ENCODE data around the gene THOP1. TPM values are rescaled to one million over a fixed set of nuclear protein-coding genes. Genes with fewer than 3 reads are reported as not detected.

The THOP1 gene
- total and polyA plus RNA-seq, 4 donors = 23.8 to 71.9 (median 64.6) TPM

- H3K4me3 ChIP-seq = no peak overlapping the region
- DNase-seq (no peak), ATAC-seq (ENCODE audit: insufficient read depth, low FRiP score) (no peak)
- H3K27ac ChIP-seq (ENCODE audit: low read depth in 1 of 2, low read length in 1 of 2) = no peak overlapping the region
- H3K27me3 ChIP-seq (ENCODE audit: control insufficient read depth in 3 of 3, insufficient read depth in 3 of 3, low read length in 2 of 3) = no peaks in the 10 kb centered on the region
- peaks cover 6 to 58% (median 18%) of the 10 kb centered on the region in 4 donors for H3K36me3 ChIP-seq (ENCODE audit: control insufficient read depth in 4 of 4, insufficient read depth in 4 of 4, low read length in 4 of 4)
- no peak for TF ChIP-seq CTCF (IDR thresholded peaks at IDR 0.05; ENCODE audit: control extremely low read depth, extremely low read depth)
- H3K9me3 ChIP-seq (ENCODE audit: control insufficient read depth in 4 of 4, insufficient read depth in 3 of 4, low read length in 3 of 4) = peaks cover 0 to 5% (median 0%) of the 10 kb centered on the region in 4 donors
- no peaks in the 10 kb centered on the region for H3K4me1 ChIP-seq (ENCODE audit: control insufficient read depth in 5 of 5, insufficient read depth in 5 of 5, low read length in 5 of 5)
- WGBS, 2 donors = 97 to 98% methylated on average over 17 of the region's 17 CpGs
- H3K9ac ChIP-seq (ENCODE audit: insufficient read depth in 1 of 2, low read length in 2 of 2) = no peak overlapping the region
Measured at GRCh38 chr19:2802826-2803225, 17.5 kb downstream of the THOP1 start.

GRCh38 chr19:2803486-2804155 lies 18.3 kb downstream of the THOP1 start:
- no peak overlapping the region for H3K4me3 ChIP-seq
- H3K4me1 ChIP-seq (ENCODE audit: control insufficient read depth in 5 of 5, insufficient read depth in 5 of 5, low read length in 5 of 5) = no peaks in the 10 kb centered on the region
- H3K27ac ChIP-seq (ENCODE audit: low read depth in 1 of 2, low read length in 1 of 2) = no peak overlapping the region
- DNase-seq (no peak), ATAC-seq (ENCODE audit: insufficient read depth, low FRiP score) (no peak)
- H3K9me3 ChIP-seq (ENCODE audit: control insufficient read depth in 4 of 4, insufficient read depth in 3 of 4, low read length in 3 of 4) = peaks cover 0 to 5% (median 0%) of the 10 kb centered on the region in 4 donors
- WGBS, 2 donors = 95 to 96% methylated on average over 29 of the region's 29 CpGs
- no peak overlapping the region for H3K9ac ChIP-seq (ENCODE audit: insufficient read depth in 1 of 2, low read length in 2 of 2)
- no peaks in the 10 kb centered on the region for H3K27me3 ChIP-seq (ENCODE audit: control insufficient read depth in 3 of 3, insufficient read depth in 3 of 3, low read length in 2 of 3)
- TF ChIP-seq CTCF (IDR thresholded peaks at IDR 0.05; ENCODE audit: control extremely low read depth, extremely low read depth) = no peak
- H3K36me3 ChIP-seq (ENCODE audit: control insufficient read depth in 4 of 4, insufficient read depth in 4 of 4, low read length in 4 of 4) = peaks cover 6 to 61% (median 16%) of the 10 kb centered on the region in 4 donors

- DNase-seq (no peak), ATAC-seq (ENCODE audit: insufficient read depth, low FRiP score) (no peak)
- no peak overlapping the region for H3K27ac ChIP-seq (ENCODE audit: low read depth in 1 of 2, low read length in 1 of 2)
- no peak overlapping the region for H3K9ac ChIP-seq (ENCODE audit: insufficient read depth in 1 of 2, low read length in 2 of 2)
- peaks cover 6 to 62% (median 15%) of the 10 kb centered on the region in 4 donors for H3K36me3 ChIP-seq (ENCODE audit: control insufficient read depth in 4 of 4, insufficient read depth in 4 of 4, low read length in 4 of 4)
- H3K9me3 ChIP-seq (ENCODE audit: control insufficient read depth in 4 of 4, insufficient read depth in 3 of 4, low read length in 3 of 4) = peaks cover 0 to 5% (median 0%) of the 10 kb centered on the region in 4 donors
- WGBS, 2 donors = 91% methylated on average over 27 of the region's 27 CpGs
- TF ChIP-seq CTCF (IDR thresholded peaks at IDR 0.05; ENCODE audit: control extremely low read depth, extremely low read depth) = no peak
- no peaks in the 10 kb centered on the region for H3K4me1 ChIP-seq (ENCODE audit: control insufficient read depth in 5 of 5, insufficient read depth in 5 of 5, low read length in 5 of 5)
- no peak overlapping the region for H3K4me3 ChIP-seq
- H3K27me3 ChIP-seq (ENCODE audit: control insufficient read depth in 3 of 3, insufficient read depth in 3 of 3, low read length in 2 of 3) = no peaks in the 10 kb centered on the region
Measured at GRCh38 chr19:2804156-2805004, 19.1 kb downstream of the THOP1 start.

Measured in lung (tissue), 12 donors.